GM21717 (cell line): ENCODE data around the gene FAM72B.
"Not testable (repeated sequence)": the region's sequence is repeated elsewhere in the genome, so short reads cannot be mapped to it uniquely, and the experiment has no call there.

Experiments
- ATAC-seq: cut with Tn5 transposase; IDR thresholded peaks from one replicate; pipeline ENCODE4 v1.9.1; 2021; ENCODE audit warnings: mild to moderate bottlenecking, moderate library complexity; ENCODE audit not compliant: unreplicated experiment

The FAM72B gene

DNA sequence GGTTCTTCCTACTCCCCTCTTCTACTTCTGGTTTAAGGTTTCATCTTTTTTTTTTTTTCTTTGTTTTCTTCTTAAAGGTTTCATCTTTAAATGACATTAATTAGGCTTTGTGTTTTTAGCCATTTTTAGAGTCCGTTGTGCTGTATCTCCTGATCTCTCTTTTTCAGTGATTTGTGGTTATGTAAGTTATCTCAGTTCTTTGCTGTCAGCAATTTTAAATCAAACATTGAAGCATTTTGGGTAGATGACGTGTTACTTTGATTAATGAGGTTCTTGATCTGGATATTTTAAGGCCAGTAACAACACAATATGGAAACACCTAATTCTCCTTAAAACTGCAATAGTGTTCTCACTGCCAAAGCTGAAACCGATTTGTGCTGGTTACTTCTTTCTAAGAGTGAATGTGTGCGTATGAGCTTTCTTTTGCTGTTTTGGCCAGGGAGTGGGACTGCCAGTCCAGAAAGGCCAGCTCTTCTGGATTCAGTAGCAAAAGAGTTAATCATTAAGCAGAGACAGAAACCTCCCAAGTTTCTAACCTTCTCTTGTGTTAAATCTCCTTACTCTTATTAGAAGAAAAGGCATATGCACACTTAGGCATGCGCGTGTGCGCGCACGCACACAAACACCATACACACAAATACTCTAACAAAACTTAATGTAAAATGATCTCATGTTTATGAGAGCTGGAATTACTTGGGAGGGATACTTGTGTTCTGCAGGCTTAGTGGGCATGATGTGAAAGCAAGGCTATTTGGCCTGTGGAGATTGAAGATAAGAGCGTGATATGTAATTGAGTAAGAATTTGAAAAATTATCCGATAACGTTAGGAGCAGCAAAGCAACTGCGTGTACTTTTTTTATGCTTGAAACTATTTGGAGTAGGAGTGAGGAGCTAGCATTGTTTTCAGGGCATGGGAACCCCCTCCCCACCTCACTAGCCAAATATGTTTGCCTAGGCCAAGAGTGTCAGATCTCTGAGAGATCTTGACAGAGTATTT is 17.1 kb upstream of the FAM72B start:
- ATAC-seq: not testable (repeated sequence)

DNA sequence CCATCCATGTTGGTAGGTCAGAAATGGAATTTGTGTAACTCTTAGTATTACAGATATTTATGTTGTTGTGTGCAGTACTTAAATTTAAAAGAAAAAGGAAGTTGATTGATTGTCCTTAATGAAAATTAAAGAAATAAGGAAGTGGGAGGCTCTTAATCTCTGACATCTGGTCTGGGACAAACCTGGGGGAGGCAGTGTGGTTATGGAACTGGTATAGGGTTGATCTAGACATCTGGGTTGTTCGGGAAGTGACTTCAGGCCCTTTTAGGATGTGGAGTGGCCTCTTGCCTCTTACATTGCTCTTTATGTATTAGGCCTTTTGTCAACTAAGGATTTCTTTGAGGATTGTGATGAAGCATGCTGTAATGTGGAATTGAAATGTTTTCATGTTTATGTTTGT is 16.1 kb upstream of the FAM72B start:
- ATAC-seq: not testable (repeated sequence)

DNA sequence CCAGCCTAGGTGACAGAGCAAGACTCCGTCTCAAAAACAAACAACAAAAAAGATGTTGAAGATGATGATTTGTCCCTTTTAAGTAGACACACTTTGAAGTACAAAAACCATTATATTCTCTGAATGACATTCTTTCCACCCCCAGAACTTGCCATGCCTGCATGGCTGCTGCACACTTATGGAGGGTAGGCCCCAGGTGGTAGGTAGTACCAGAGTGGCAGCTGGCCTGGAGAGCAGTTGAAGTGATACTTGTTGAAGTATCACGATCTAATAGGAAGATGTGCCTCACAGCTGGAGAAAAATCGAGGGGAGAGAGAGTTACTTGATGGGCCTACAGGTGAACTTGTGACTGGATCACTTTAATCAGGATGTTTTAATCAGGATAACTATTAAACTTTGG is 15.6 kb upstream of the FAM72B start:
- not testable (repeated sequence) for ATAC-seq

DNA sequence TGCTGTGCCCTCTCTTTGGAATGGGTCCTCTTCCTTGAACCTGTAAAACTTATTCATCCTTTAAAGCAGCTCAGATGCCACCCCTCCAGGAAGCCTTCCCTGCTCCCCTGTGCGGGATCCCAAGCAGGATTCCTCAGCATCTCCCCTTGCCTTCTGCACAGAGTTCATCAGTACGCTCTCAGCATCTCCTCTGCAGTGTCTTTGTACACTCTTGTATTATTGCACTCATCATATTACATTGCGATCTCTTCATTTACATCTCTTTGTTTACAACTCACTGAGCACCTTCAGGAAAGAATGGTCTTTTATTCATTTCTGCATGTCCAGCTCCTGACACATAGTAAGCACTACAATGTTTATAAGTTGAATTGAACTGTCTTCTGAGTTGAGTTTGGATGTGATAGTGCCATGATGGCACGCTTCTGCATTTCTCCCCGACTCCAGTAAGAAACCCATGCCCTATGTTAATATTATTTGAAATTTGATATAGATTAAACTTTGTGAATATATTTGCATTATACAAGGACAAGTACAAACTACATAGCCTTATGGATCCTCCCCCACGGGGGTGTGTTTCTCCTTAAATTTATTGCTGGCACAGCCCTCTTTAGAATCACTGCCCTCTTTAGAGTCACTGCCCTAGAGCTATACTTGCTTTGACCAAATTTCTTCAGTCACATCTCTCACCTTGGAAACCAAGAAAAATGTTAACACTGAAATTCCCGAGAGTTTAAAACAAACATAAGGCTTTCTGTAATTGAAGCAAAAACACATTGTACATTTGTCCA is 13.1 kb upstream of the FAM72B start:
- not testable (repeated sequence) for ATAC-seq

DNA sequence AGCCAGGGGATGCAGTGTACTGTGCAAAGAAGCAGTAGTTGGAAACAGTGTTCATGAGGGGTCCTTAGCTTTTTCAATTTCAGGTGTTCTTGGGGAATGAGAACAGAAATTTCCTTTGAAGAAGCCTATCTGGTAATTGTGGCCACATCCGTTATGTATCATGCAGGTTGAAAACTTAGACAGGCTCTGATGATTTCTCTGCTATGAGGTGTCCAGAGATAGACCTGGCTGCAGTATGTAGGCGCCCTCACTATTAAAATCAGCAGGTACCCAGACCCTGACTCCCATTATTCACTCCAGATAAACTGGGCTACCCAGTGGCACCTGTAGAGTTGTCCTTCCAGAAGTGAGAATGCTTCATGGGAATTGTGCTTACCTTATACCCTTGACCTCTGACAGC is 8.4 kb upstream of the FAM72B start:
- not testable (repeated sequence) for ATAC-seq

DNA sequence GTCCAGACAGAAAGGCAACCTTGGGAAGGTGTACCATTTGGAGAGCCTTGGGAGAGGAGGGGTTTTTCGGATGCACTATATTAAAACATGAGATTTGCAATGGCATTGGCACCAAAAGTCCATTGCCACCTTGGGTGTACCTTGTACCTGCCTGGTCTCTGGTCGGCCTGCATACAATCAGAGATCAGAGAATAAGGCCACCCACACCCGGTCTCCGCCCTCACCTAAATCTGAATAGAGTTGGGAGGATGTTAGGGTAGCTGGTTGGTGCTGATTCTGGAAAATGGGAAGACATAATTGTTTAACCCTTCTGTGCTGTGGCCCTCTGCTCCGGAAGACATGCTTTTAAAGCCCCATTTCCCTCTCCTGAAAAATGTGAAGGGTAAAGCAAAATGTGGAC is 3.8 kb upstream of the FAM72B start:
- ATAC-seq: not testable (repeated sequence)

DNA sequence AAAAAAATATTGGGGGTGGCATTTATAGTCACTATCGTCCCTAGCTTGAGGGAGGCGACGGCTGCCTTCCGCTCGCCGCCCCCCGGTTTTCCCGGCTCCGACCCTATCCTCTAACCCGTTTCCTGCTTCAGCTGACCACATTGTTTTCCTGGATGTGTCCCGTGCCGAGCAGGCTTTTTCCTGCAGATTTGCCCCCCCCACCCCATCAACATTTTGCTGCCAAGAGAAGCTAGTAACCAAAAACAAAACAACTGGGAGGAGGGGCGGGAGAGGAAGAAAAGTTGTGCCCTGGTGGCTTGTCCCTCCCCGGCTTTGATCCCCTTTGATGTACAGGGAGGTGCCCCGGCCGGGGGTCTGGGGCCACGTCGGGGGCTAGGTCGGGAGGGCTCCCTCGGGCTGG is 2.1 kb upstream of the FAM72B start:
- not testable (repeated sequence) for ATAC-seq

DNA sequence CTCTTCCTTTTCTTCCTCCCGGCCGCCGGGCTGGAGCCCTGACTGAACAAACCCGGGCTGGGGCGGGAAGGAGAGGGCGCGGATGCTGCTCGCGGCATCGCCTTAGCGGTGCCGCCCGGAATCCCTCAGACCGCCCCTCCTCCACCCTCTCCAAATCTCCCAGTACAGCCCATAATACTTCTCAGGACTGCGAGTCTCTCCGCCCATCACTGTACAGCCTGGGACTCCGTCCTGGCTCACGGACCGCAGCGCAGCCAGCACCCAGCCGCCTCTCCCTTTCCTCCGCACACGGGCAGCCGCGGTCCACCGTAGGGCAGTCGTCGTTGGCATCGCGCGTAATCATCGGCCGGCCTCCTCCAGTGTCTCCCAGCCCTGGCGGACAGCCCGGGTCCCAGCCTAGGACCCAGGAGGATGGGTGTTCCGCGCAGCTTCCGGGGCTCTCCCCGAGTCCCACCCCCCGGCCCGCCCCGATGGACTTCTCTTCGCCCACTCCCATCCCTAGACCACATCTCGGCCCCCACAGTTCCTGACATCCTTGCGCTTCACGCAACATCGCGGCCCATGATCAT is 1.1 kb upstream of the FAM72B start:
- peak; percentile 13 for ATAC-seq

DNA sequence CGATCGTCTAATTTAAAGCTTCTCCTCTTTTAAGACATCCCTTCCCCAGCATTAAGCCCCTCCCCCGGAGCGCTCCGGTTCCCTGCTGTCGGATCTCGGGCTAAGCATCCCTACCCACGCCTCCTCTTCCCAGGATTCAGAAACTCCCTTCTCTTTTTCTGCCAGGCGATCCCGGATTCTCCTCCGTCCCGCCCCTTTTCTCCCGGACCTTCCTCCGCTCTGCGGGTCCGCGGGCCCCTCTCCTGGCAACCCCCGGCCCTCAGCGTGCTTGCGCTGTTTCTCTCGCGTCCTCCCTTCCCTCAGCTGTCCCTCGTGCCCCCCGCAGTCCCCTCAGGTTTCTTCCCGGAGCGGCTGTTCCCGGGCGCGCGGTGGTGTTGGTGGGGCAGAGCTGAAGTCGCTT is 273 bp downstream of the FAM72B start:
- not testable (repeated sequence) for ATAC-seq

DNA sequence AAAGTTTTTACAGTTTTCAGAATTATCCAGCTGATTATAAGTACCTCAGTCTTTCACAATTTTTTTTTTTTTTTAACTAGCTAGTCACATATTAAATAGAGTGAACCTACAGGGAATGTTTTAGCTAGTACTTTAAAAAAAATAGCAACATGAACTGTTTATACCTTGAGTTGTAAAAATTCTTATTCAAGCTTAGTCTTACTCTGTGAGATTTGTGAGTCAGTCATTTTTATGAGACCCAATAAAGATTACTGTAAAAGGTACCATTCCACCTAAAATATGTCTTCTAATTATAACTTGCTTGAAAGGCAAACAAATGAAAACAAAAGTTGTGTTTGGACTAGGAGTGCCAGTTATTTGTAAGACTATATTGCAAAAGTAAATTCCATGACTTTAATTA is 5.9 kb downstream of the FAM72B start:
- not testable (repeated sequence) for ATAC-seq

DNA sequence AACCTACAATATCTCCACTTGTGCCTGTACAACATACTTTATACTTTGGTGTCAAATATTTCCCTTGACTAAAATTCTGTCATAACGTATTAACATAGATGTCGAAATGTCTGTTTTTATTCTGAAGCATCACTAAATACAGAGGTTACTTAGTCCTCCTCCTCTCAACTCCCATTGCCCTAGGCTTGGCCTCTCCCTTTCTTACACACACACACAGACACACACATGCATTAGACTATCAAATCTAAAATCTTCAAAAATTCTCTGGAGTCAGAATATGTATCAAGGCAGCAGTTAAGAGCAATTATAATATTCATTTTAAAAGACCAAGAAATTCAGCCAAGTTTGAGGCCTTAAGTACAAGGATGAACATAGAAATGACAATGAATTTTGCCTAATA is 7.5 kb downstream of the FAM72B start:
- ATAC-seq: not testable (repeated sequence)

DNA sequence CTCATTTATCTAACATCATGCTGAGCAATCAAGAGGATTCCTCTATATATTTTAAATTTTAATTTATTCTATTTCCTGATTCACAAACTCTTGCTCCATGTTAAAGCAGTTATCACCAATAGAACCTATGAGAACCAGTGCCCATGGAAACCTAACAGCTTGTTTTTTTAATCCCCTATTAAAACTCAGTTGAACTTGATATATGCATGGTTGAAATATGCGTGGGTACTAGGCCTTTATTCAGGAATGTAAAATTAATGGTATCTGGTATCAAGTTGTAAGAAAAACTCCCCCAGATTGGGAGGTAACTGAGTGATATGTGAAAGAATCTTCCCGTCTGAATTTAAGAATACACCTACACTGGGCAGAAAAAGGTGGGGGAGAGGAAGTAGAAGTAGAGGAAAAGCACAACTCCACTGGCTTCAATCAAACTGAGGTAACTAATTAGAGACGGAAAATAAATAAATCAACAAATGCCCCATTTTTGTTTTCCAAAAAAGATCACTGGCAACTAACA is 15.9 kb downstream of the FAM72B start:
- ATAC-seq: not testable (repeated sequence)

DNA sequence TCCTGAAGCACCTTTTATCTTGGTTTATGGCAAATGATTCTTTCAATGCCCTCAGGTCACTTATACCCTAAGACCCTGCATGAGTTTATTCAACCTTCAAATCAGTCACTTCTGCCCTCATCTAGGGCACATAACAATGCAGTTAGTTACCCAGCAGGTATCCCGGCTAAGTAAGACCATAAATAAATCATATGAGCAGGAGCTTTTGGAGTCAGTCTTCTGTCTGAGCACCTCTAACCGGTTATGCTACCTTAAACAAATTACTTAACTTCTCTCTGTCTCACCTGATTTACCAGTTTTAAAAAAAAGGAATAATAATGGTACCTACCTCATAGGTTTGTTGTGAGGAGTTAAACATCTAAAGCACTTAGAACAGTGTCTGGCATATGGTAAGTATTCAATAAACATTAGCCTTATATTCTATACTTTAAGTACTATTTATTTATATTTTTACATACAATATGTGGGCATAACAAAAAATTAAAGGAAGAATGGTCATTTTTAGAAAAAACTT is 16.9 kb downstream of the FAM72B start:
- ATAC-seq: not testable (repeated sequence)

DNA sequence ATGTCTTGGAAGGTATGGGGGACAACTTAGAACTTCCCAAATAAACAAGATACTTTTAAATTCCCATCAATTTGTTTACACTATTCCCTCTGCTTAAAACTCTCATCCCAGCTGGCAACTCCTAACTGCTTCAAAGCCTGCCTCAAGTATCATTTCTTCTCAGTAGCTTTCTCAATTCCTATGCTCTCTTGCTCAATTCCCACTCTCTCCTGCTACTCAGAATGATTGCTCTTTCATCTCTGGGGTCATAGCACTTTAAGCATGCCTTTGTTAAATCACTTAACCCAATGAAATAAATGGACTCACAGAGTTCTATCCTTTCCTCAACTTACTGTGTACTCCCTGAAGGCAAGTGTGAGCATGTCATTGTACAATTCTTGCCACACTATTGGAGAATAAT is 18.8 kb downstream of the FAM72B start:
- not testable (repeated sequence) for ATAC-seq

DNA sequence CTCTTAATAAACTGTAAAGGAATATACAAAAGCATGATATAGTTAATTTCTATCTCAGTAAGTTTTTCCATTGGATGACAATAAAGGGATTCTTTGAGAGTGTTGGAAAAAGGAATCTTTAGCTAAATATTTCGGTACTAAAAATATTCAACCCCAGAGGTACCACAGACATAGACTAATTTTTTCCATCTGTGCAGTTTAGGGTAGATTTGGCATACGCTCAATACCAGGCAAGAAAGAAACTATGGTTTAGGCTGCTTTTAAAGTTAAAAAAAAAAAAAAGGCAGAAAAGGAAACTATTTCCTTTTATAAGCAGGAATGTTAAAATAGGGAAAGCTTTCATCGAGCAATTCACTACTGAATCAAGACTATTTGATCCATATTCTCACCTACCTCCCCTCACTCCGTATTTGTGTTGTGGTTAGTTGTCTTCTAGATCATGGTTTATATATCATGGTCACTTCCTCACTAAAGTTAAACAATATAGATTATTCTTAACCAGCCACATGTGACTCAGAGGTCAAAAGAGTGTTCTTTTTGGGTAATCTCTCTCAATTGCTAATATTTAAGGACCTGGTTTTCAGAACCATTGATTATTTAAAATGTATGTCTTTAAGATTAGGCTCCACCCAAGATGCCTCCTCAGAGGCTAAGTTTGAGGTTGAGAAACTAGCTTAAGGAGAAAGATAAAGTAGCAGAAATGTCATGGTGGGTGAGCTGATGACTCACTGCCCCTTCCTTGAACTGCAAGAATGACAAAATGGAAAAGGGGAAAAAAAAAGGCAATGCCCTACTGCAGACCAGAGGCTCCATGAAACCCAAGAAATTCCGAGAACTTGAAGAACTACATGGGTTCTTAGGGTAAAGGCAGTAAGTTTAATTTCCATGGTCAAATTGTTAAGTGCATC is 20.0 kb downstream of the FAM72B start:
- ATAC-seq: not testable (repeated sequence)

DNA sequence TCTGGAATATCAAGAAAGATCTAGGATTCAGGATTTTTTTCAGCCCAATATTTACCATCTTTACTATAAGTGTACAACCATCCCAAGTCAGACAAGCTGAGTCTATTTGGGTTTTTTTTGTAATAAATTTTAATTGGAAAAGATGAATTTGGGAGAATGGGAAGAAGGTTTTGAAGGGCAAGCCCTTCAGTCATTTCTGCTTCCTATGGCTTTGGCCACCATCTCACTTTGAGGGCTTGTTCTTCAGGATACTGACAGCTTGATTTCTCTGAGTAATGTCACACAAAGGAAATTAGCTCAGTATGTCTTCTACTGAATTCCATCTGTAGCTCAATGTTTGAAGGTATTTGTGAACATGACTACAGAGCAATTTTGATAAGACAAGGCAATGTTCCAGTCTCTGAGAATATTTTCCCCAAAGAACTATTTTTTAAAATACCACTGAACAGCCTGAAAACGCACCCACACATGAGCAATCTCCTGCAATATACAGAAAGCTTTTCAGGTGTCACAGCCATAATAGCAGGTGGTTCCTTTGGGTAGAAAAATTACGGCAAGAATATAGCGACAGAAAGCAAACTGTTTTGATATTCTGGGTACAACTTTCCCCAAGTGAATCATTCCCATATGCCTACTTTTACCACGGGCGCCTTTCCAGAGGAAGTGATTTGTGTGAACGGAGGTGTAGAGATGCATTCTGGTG is 22.8 kb downstream of the FAM72B start:
- ATAC-seq: not testable (repeated sequence)

DNA sequence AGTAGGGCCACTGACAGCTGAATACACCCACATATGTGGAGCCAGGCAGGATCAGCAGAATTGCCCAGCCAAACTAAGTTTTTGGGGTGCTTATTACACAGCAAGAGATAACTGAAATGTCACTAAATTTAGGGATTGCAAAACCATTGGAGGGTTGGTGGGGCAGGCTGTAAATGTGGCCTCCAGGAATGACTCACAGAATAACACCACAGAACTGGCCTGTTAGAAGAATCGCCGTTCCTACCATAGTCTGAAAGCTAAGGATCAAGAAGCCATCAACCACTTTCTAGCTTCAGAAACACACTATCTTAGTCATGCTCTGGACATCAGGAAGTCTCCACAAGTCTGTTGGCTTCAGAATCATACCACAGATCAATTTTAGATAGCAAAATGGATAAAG is 24.0 kb downstream of the FAM72B start:
- not testable (repeated sequence) for ATAC-seq

DNA sequence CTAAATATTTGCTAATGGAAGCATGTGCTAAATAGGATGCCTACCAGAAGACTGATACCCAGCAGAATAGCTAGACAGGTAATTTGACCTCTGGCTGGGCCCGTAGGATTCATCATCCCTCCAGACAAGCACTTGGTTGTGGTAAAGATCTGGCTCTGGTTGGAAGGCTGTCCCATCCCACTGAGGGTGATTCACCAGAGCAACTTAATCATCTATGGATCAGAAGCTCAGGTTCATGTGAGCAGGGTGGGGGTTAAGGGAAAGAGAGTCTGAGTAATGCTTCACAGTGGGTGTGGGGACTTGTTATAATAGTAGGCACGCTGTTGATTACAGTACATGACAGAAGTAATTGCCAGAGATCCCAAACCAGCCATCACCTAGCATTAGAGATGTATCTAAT is 26.5 kb downstream of the FAM72B start:
- not testable (repeated sequence) for ATAC-seq

DNA sequence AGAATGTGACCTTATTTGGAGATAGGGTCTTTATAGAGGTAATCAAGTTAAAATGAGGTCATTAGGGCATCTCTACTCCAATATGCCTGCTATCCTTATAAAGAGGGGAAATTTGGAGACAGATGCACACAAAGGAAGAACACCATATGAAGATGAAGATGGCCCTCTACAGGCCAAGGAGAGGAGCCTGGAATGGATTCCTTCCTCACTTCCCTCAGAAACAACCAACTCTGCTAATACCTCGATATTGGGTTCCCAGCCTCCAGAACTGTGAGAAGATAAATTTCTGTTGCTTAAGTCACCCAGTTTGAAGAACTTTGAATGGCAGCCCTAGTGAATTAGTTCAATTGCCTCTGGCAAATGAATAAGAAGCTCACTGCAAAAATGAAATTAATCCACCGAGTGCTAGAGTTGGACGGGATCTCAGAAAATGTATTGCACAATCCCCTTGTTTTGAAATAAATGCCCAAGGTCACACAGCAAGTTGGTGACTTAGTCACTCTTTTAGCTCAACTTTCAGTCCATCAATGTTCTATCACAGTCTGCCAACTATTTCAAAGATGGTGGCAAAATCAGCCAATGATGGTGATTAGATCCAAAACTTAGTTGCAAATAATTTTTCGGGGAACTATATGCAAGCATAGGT is 27.1 kb downstream of the FAM72B start:
- ATAC-seq: not testable (repeated sequence)
